Stimulated activated CD4-positive, alpha-beta T cell treated with anti-CD3 and anti-CD28 coated beads, Interleukin-1b, Interleukin-23, amount 100 ng/mL, for 24 hours (primary cell): ENCODE results near the gene RINT1.

Source experiments
- DNase-seq, 4 experiments: peaks; one replicate each; pipeline ENCODE4 v3.0.0-alpha.2; 2020; ENCODE audit warnings: low read depth in 4 of 4, low spot score in 1 of 4

The RINT1 gene

DNA sequence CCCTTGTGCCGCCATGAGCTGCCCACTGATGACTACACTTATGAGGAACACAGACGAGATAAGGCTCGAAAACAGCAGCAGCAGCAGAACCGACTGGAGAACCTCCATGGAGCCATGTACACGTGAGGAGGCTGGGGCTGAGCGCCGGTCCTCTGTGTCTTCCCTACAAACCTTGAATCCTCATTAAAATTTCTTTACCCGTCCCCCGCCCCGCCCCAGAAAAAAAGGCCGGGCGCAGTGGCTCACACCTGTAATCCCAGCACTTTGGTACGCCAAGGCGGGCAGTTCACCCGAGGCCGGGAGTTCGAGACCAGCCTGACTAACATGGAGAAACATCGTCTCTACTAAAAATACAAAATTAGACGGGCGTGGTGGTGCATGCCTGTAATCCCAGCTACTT is 1.5 kb upstream of the RINT1 start:
- DNase-seq, result no peak

GRCh38 chr7:105532709-105533460 is 884 bp downstream of the RINT1 start:
- DNase-seq, result no peak

- no peak for DNase-seq
Observed at GRCh38 chr7:105538339-105538738, 6.3 kb downstream of the RINT1 start.

GRCh38 chr7:105559926-105560325 is 27.9 kb downstream of the RINT1 start:
- no peak for DNase-seq

DNA sequence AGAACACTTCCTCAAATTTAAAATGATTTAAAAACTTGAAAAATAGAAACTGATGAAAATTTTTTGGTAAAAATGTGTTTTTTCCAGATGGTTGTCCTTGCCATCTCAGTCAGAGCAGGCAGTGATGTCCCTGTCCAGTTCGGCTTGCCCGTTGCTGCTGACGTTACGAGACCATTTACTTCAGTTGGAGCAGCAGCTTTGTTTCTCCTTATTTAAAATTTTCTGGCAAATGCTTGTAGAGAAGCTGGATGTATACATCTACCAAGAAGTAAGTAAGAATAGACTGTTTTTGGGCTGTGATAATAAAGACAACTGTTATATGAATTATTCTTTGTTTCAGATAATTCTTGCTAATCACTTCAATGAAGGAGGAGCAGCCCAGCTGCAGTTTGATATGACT is 33.2 kb downstream of the RINT1 start:
- DNase-seq, result no peak

DNA sequence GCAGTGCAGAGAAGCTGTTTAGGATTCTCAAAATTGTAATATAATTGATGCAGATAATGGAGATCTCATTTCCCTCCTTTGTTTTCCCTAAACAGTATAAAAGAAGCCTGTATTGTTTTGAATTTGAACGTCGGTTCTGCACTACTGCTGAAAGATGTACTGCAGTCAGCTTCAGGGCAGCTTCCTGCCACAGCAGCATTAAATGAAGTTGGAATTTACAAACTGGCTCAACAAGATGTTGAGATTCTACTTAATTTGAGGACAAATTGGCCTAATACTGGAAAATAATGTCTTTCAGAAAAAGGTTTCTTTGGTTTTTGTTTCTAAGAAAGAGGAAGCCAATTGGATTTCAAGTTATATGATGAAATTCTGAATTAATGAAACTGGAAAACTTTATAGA is 35.0 kb downstream of the RINT1 start:
- no peak for DNase-seq

DNA sequence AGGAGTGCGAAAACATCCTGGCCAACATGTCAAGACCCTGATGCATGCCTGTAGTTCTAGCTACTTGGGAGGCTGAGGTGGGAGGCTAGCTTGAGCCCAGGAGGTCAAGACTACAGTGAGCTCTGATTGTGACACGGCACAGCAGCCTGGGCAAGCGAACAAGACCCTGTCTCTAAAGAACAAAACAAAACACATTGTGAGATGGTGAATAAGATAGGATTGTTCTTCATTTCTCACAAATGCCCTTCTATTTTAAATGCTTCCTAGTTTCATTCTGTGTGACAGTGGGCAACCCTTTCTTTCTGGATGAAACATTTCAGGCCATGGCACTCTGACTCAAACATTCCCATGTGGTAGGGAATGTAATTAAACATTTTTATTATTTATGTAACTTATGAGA is 35.8 kb downstream of the RINT1 start:
- no peak for DNase-seq

DNA sequence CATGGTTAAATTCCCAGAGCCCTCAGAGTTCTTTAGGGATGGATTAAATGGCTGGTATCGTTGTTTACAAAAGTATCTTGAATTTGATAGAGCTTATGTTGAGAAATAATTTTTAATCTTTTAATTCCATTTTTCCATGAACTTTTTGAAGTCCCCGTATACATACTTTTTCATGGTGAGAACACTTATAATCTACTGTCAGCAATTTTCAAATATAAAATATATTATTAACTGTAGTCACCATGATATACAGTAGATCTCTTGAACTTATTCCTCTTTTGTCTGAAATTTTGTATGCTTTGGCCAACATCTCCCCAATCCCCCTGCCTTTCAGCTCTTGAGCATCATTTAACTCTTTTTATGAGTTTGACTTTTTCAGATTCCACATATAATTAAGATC is 39.9 kb downstream of the RINT1 start:
- no peak for DNase-seq

DNA sequence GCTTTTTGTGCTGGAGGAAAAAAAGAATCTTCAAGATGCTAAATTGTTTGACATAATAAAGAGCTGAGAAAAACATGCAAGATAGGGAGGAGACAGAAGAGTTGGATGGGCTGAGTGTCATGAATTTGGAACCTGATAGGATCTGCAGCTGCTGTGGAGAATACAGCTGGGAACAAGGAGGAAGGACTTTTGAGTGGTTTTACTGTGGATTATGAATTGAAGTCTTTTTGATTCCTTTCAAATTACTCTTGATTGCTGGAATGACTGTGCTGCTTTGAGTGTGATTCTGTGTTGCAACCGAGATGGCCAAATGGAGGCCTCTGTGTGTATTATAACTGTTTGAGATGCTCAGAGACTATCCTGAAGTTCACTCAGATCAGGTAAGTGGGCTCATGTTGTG is 45.2 kb downstream of the RINT1 start:
- no peak for DNase-seq

GRCh38 chr7:105578496-105578895 is 46.5 kb downstream of the RINT1 start:
- no peak for DNase-seq

GRCh38 chr7:105580022-105580740 is 48.2 kb downstream of the RINT1 start:
- no peak for DNase-seq

DNA sequence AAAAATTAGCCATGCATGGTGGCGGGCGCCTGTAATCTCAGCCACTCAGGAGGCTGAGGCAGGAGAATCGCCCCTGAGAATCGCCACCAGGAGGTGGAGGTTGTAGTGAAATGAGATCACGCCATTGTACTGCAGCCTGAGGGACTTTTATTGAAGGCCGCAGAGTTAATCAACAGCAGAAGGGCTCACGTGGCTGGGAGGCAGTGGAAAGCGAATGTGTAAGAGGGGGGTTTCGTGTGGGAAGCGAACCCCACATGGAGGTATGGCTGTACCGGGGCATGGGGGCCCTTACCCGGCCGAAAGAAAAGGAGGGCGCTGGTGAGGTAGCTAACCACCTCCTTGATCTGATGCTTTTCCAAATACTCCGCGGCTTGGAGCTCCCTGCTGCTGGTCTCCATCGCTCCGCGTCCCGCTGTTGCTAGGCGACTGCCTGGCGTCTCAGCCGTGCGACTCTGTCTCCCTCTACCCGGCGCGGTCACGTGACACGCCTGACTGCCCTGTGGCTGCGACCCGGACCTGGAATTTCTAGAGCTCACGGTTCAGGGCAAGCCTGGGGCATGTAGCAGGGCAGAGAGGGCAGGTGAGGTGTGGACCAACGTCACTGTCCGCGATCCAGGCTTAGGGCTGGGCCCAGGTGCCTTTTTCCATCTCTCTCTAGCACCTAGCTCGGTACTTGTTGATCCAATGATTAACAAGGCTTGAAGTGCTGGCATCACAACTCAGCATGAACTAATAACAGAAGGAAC is 49.2 kb downstream of the RINT1 start, which contains the start of gene EFCAB10:
TSS of gene EFCAB10 (minus strand) at position 428 of the 746 bp plus-strand sequence. CDS start at position 398, 30 bp downstream.
- peak; percentile 1 to 50 (median 29) for DNase-seq

- no peak for DNase-seq
Observed at GRCh38 chr7:105583061-105583460, 51.1 kb downstream of the RINT1 start.

- no peak for DNase-seq
Observed at GRCh38 chr7:105584165-105584564, 52.2 kb downstream of the RINT1 start.

DNA sequence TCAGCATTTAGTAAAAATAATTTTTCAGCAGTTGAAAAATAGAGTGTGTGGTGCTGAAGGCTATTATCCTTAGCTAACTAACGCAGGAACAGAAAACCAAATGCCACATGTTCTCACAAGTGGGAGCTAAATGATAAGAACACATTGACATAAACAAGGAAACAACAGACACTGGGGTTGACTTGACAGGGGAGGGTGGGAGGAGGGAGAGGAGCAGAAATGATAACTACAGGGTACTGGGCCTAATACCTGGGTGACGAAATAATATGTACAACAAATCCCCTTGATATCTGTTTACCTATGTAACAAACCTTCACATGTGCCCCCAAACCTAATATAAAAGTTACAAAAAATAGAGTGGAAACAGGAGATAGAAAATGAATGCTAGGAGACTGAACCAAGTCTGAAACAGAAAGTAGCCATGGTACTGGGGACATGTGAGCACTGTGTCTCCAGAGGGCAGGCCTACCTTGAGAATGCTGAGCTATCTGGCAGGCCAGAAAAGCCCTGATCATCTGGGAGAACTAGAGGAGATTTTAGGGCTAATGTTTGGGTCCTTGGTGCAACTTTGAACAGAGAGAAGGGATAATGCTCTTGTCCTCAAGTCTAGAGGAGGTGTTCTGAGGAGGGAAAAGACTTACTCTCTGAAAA is 54.0 kb downstream of the RINT1 start:
- DNase-seq, result no peak

DNA sequence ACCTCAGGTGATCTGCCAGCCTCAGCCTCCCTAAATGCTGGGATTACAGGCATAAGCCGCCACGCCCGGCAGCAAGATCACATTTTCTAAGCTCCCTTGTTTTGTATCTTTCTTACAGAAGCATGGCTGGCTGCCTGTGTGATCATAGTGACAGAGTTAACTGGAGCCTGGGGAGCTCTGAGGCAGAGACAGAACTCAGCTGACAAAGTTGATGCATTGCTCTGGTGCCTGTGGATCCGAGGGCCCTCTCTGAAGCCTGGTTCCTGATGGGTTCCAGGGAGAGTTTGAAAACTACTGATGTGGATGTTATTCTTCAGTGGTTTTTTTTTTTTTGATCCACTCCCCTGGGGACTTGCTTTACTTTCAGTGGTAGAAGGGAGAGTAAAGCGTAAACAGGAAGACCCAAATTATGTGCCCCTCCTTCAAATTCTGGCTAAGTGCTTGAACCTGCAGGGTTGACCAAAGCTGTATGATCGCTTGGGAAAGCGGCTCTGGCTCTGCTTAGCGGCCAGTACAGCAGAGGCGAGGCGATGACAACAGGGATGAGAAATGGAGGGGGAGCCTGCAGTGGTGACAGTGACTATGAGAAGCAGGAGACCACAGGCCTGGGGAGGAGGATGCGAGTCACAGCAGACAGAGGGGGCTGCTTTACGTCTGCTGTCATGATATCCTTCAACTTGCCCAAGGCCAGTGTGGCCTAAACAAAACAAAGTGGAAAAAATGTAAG is 56.1 kb downstream of the RINT1 start:
- DNase-seq, result no peak

DNA sequence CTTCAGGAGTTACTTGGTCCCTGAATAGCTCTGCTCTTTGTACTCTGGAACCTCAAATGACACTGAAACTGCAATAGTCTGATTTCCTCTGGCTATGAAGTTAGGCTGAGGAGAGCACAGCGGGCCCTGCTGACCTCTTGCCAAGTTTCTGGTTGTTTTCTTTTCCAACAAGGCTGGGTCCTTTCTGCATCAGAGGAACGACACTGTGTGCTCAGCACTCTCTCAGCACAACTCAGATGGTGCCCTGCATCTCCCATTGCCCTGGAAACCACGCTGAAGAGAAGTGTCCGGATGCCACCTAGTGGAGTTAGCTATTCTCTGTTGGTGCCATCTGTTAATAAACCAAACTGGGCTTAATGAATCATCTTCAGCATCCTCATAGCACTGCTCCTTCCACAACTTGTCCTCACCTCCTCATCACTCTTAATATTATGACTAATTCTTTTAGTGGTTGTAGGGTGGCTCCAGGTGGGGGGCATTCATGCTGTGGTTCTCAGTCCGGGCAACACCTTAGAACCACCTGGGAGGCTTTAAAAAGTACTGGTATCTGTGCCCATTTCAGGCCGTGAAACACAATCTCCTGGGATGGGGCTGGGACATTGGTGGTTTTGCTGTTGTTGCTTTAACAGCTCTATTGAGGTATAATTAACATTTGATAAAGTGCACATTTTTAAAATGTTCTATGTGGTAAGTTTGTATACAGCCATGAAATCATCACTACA is 57.5 kb downstream of the RINT1 start:
- peak in 2 of 4 experiments; percentile 29 to 30 for DNase-seq

- no peak for DNase-seq
Observed at GRCh38 chr7:105590793-105591192, 58.8 kb downstream of the RINT1 start.

GRCh38 chr7:105591522-105591921 is 59.5 kb downstream of the RINT1 start:
- DNase-seq, result no peak

GRCh38 chr7:105594034-105594433 is 62.0 kb downstream of the RINT1 start:
- DNase-seq, result no peak
